ENCODE measurements around the gene YTHDC2. TPM values are rescaled to one million over a fixed set of nuclear protein-coding genes. Genes with fewer than 3 reads are reported as not detected.
"Not testable (repeated sequence)": the region's sequence is repeated elsewhere in the genome, so short reads cannot be mapped to it uniquely, and the experiment has no call there.

Gene YTHDC2
- total RNA-seq, 1 donor from 2014 or later: 32.1 TPM

- no peak for DNase-seq (ENCODE audit: low read depth, low spot score)
- Mint-ChIP-seq H3K4me1 (no peaks in the 10 kb centered on the region), H3K9me3 (no peaks in the 10 kb centered on the region)
These were observed 86.9 kb downstream of the YTHDC2 start for GRCh38 chr5:113600255-113600905.

GRCh38 chr5:113601423-113601822 lies 87.9 kb downstream of the YTHDC2 start:
- no peak for TF ChIP-seq CTCF (conservative IDR thresholded peaks at IDR 0.05)
- H3K27me3 Mint-ChIP-seq (ENCODE audit: low read depth): no peaks in the 10 kb centered on the region
- H3K4me1 Mint-ChIP-seq: peaks cover 2% of the 10 kb centered on the region
- no peak for DNase-seq (ENCODE audit: low read depth, low spot score)
- no peak overlapping the region for H3K4me3 Mint-ChIP-seq
- H3K27ac Mint-ChIP-seq (ENCODE audit: unreplicated experiment): no peak overlapping the region
- peaks cover 6% of the 10 kb centered on the region for H3K36me3 Mint-ChIP-seq (ENCODE audit: low read depth)
- peaks cover 2% of the 10 kb centered on the region for H3K9me3 Mint-ChIP-seq

More at GRCh38 chr5:113600255-113600905, 86.9 kb downstream of the YTHDC2 start:
- no peaks in the 10 kb centered on the region for H3K27me3 Mint-ChIP-seq (ENCODE audit: low read depth)
- H3K27ac Mint-ChIP-seq (ENCODE audit: unreplicated experiment): no peak overlapping the region
- no peak overlapping the region for H3K4me3 Mint-ChIP-seq
- H3K36me3 Mint-ChIP-seq (ENCODE audit: low read depth): peaks cover 8% of the 10 kb centered on the region
- TF ChIP-seq CTCF (conservative IDR thresholded peaks at IDR 0.05): no peak

- H3K9me3 Mint-ChIP-seq; DNase-seq (ENCODE audit: low read depth, low spot score); H3K36me3 Mint-ChIP-seq (ENCODE audit: low read depth); H3K27me3 Mint-ChIP-seq (ENCODE audit: low read depth); H3K4me3 Mint-ChIP-seq; H3K4me1 Mint-ChIP-seq; H3K27ac Mint-ChIP-seq (ENCODE audit: unreplicated experiment): not testable (repeated sequence)
These were observed 89.8 kb downstream of the YTHDC2 start for GRCh38 chr5:113603246-113603645.

- Mint-ChIP-seq H3K27ac (ENCODE audit: unreplicated experiment) (no peak overlapping the region), H3K4me1 (peaks cover 6% of the 10 kb centered on the region), H3K27me3 (ENCODE audit: low read depth) (no peaks in the 10 kb centered on the region), H3K4me3 (no peak overlapping the region), H3K36me3 (ENCODE audit: low read depth) (no peaks in the 10 kb centered on the region), H3K9me3 (peaks cover 6% of the 10 kb centered on the region)
- TF ChIP-seq CTCF (conservative IDR thresholded peaks at IDR 0.05): peak; percentile 83
- DNase-seq (ENCODE audit: low read depth, low spot score): peak; percentile 38
These were observed 93.0 kb downstream of the YTHDC2 start for GRCh38 chr5:113606298-113607134.

GRCh38 chr5:113607361-113607760 lies 93.9 kb downstream of the YTHDC2 start:
- Mint-ChIP-seq H3K27ac (ENCODE audit: unreplicated experiment) (no peak overlapping the region), H3K36me3 (ENCODE audit: low read depth) (no peaks in the 10 kb centered on the region), H3K27me3 (ENCODE audit: low read depth) (no peaks in the 10 kb centered on the region), H3K9me3 (peaks cover 6% of the 10 kb centered on the region), H3K4me1 (peaks cover 6% of the 10 kb centered on the region), H3K4me3 (no peak overlapping the region)
- DNase-seq (ENCODE audit: low read depth, low spot score): no peak
- no peak for TF ChIP-seq CTCF (conservative IDR thresholded peaks at IDR 0.05)

- H3K27ac Mint-ChIP-seq (ENCODE audit: unreplicated experiment): no peak overlapping the region
- H3K9me3 Mint-ChIP-seq: peaks cover 6% of the 10 kb centered on the region
These were observed 94.7 kb downstream of the YTHDC2 start for GRCh38 chr5:113608113-113608596.

More at GRCh38 chr5:113608113-113608596, 94.7 kb downstream of the YTHDC2 start:
- Mint-ChIP-seq H3K4me3 (no peak overlapping the region), H3K4me1 (peaks cover 6% of the 10 kb centered on the region), H3K27me3 (ENCODE audit: low read depth) (peaks cover 2% of the 10 kb centered on the region), H3K36me3 (ENCODE audit: low read depth) (no peaks in the 10 kb centered on the region)
- no peak for DNase-seq (ENCODE audit: low read depth, low spot score)
- TF ChIP-seq CTCF (conservative IDR thresholded peaks at IDR 0.05): no peak
